ENCODE results near the gene CAPN12. TPM values are rescaled to one million over a fixed set of nuclear protein-coding genes. Genes with fewer than 3 reads are reported as not detected.
"Not testable (repeated sequence)": the region's sequence is repeated elsewhere in the genome, so short reads cannot be mapped to it uniquely, and the experiment has no call there.

Gene CAPN12
- total RNA-seq = 0.34 and 0.93 TPM in 2 replicates

- DNase-seq (ENCODE audit: extremely low read depth, low read depth, low spot score) = no peak
Measured at GRCh38 chr19:38744298-38744681, at the start of gene CAPN12. CAPN12 (minus strand) TSS chr19:38744474; CDS start chr19:38744165, 309 bp downstream.

GRCh38 chr19:38793671-38794070 is 49.4 kb upstream of the CAPN12 start:
- DNase-seq (ENCODE audit: extremely low read depth, low read depth, low spot score) = no peak

GRCh38 chr19:38793177-38793576 is 48.9 kb upstream of the CAPN12 start:
- no peak for DNase-seq (ENCODE audit: extremely low read depth, low read depth, low spot score)

- DNase-seq (ENCODE audit: extremely low read depth, low read depth, low spot score) = no peak
Measured at GRCh38 chr19:38792250-38793111, 48.2 kb upstream of the CAPN12 start.

- not testable (repeated sequence) for DNase-seq (ENCODE audit: extremely low read depth, low read depth, low spot score)
Measured at GRCh38 chr19:38791451-38792064, 47.3 kb upstream of the CAPN12 start.

GRCh38 chr19:38790507-38791403 is 46.5 kb upstream of the CAPN12 start:
- not testable (repeated sequence) for DNase-seq (ENCODE audit: extremely low read depth, low read depth, low spot score)

GRCh38 chr19:38788478-38789243 is 44.4 kb upstream of the CAPN12 start, which contains the start of gene LGALS7B:
LGALS7B (plus strand) TSS chr19:38789200; CDS start chr19:38789227, 27 bp downstream.
- no peak for DNase-seq (ENCODE audit: extremely low read depth, low read depth, low spot score)

- no peak for DNase-seq (ENCODE audit: extremely low read depth, low read depth, low spot score)
Measured at GRCh38 chr19:38786572-38787265, 42.4 kb upstream of the CAPN12 start.

GRCh38 chr19:38786061-38786460 is 41.8 kb upstream of the CAPN12 start:
- not testable (repeated sequence) for DNase-seq (ENCODE audit: extremely low read depth, low read depth, low spot score)

GRCh38 chr19:38785187-38785699 is 41.0 kb upstream of the CAPN12 start:
- no peak for DNase-seq (ENCODE audit: extremely low read depth, low read depth, low spot score)

- DNase-seq (ENCODE audit: extremely low read depth, low read depth, low spot score) = no peak
Measured at GRCh38 chr19:38784224-38784623, 40.0 kb upstream of the CAPN12 start.

- not testable (repeated sequence) for DNase-seq (ENCODE audit: extremely low read depth, low read depth, low spot score)
Measured at GRCh38 chr19:38782212-38782611, 37.9 kb upstream of the CAPN12 start.

- DNase-seq (ENCODE audit: extremely low read depth, low read depth, low spot score) = no peak
Measured at GRCh38 chr19:38781058-38781457, 36.8 kb upstream of the CAPN12 start.

GRCh38 chr19:38780443-38780842 is 36.2 kb upstream of the CAPN12 start:
- DNase-seq (ENCODE audit: extremely low read depth, low read depth, low spot score) = no peak

GRCh38 chr19:38778733-38779132 is 34.5 kb upstream of the CAPN12 start:
- no peak for DNase-seq (ENCODE audit: extremely low read depth, low read depth, low spot score)

- no peak for DNase-seq (ENCODE audit: extremely low read depth, low read depth, low spot score)
Measured at GRCh38 chr19:38774181-38774950, 30.1 kb upstream of the CAPN12 start.

GRCh38 chr19:38773469-38774177 is 29.3 kb upstream of the CAPN12 start, which contains the start of gene LGALS7:
LGALS7 (minus strand) TSS chr19:38773517; CDS start chr19:38773492, 25 bp downstream.
- no peak for DNase-seq (ENCODE audit: extremely low read depth, low read depth, low spot score)

- DNase-seq (ENCODE audit: extremely low read depth, low read depth, low spot score) = not testable (repeated sequence)
Measured at GRCh38 chr19:38771569-38771968, 27.3 kb upstream of the CAPN12 start.

Data from glomerular endothelial cell (primary cell).